Gastrocnemius medialis (tissue), 4 donors: ENCODE results near the gene ANKRD22. TPM values are rescaled to one million over a fixed set of nuclear protein-coding genes. Genes with fewer than 3 reads are reported as not detected.

Source experiments
- ATAC-seq, 2 donors: fragments of 150-250 bp; one replicate each; pipeline ENCODE4 v1.9.1; 2016
- DNase-seq, 2 donors: peaks; one replicate each; pipeline ENCODE4 v3.0.0-alpha.2; 2019
- H3K27ac ChIP-seq, 4 donors: fragments of 200-600 bp; sonication (generic); 1 replicate in 1 of 4; 2 replicates in 3 of 4; pipeline ENCODE4 v1.5.1; 2016 to 2018; ENCODE audit warnings: mild to moderate bottlenecking in 2 of 4, moderate library complexity in 1 of 4
- H3K27me3 ChIP-seq, 3 donors: fragments of 200-600 bp; sonication (generic) in 2 of 3; 1 replicate in 1 of 3; 2 replicates in 2 of 3; pipeline versions ENCODE4 v1.5.1 to v1.6.0; 2016 to 2019; ENCODE audit warnings: mild to moderate bottlenecking in 1 of 3, moderate library complexity in 1 of 3
- H3K36me3 ChIP-seq, 2 donors: fragments of 200-600 bp; sonication (generic) in 1 of 2; one replicate each; pipeline ENCODE4 v1.5.1; 2017 to 2018
- H3K4me1 ChIP-seq, 2 donors: fragments of 200-600 bp; sonication (generic) in 1 of 2; one replicate each; pipeline ENCODE4 v1.5.1; 2016 to 2017; ENCODE audit warnings: mild to moderate bottlenecking in 2 of 2
- H3K4me3 ChIP-seq, 4 donors: fragments of 200-600 bp; sonication (generic) in 3 of 4; 1 replicate in 1 of 4; 2 replicates in 3 of 4; pipeline ENCODE4 v1.5.1; 2016 to 2019; ENCODE audit warnings: mild to moderate bottlenecking in 2 of 4
- H3K9me3 ChIP-seq, 3 donors: fragments of 200-600 bp; sonication (generic) in 2 of 3; 1 replicate in 1 of 3; 2 replicates in 2 of 3; pipeline ENCODE4 v1.5.1; 2016 to 2019
- CTCF ChIP-seq, 5 experiments: fragments of 450-650 bp in 3 of 5; fragments of 200-600 bp in 2 of 5; sonication (generic) in 2 of 5; IDR thresholded peaks in 4 of 5; conservative IDR thresholded peaks in 1 of 5; 1 replicate in 4 of 5; 2 replicates in 1 of 5; pipeline ENCODE4 v1.5.1; 2016 to 2019; ENCODE audit warnings: antibody characterized with exemption in 5 of 5, mild to moderate bottlenecking in 3 of 5, moderate library complexity in 3 of 5
- POLR2A ChIP-seq, 2 donors: fragments of 450-650 bp; IDR thresholded peaks; one replicate each; pipeline ENCODE4 v1.6.1; 2017; ENCODE audit warnings: antibody characterized with exemption in 2 of 2, mild to moderate bottlenecking in 2 of 2, moderate library complexity in 2 of 2
- in situ Hi-C, 4 donors: fragments of 200-750 bp; cut with MboI; loops; one replicate each; pipeline versions ENCODE4 v1.15.0 to v1.8.0; 2017; ENCODE audit warnings: low sequenced_read_pairs in 4 of 4
- intact Hi-C: fragments of 100-400 bp; cut with DNase I; formaldehyde crosslinking; loops from one replicate; pipeline ENCODE4 v1.15.1; 2023; ENCODE audit warnings: low total_unique reads
- total RNA-seq, 4 donors: library from RNA; depleted of rRNA; stranded (reverse); fragments of >200 nt; gene quantifications; one replicate each; pipeline versions ENCODE4 v1.1.0 to v1.2.3, GENCODE V29; 2016

Gene ANKRD22
- total RNA-seq, 4 donors from 2014 or later = not detected

- Histone ChIP-seq H3K4me1 (no peaks in the 10 kb centered on the region), H3K9me3 (no peaks in the 10 kb centered on the region), H3K27ac (no peak overlapping the region), H3K4me3 (no peak overlapping the region), H3K27me3 (no peaks in the 10 kb centered on the region), H3K36me3 (no peaks in the 10 kb centered on the region)
- in situ Hi-C loops (loop anchor here in 2 of 4 donors (25.0 kb wide), 1 partner anchor 385 kb away; the partner anchor contains the start of gene CH25H (in 2 of the 2)), intact Hi-C loops (no loop called here)
- TF ChIP-seq POLR2A (IDR thresholded peaks at IDR 0.05) (no peak), CTCF (IDR thresholded peaks at IDR 0.05 in 4 of 5, conservative IDR thresholded peaks at IDR 0.05 in 1 of 5) (no peak)
- ATAC-seq = no peak
- no peak for DNase-seq
These were observed 24.0 kb downstream of the ANKRD22 start for GRCh38 chr10:88827671-88828070.

- no peaks in the 10 kb centered on the region for H3K4me1 ChIP-seq
- ATAC-seq (no peak), DNase-seq (no peak)
- H3K4me3 ChIP-seq = no peak overlapping the region
- H3K36me3 ChIP-seq = no peaks in the 10 kb centered on the region
- TF ChIP-seq CTCF (IDR thresholded peaks at IDR 0.05 in 4 of 5, conservative IDR thresholded peaks at IDR 0.05 in 1 of 5) = no peak
- no peak for TF ChIP-seq POLR2A (IDR thresholded peaks at IDR 0.05)
- H3K27me3 ChIP-seq = no peaks in the 10 kb centered on the region
- no peaks in the 10 kb centered on the region for H3K9me3 ChIP-seq
- intact Hi-C loops = no loop called here
- in situ Hi-C loops = loop anchor here in 2 of 4 donors (25.0 kb wide), 1 partner anchor 386 kb away; the partner anchor contains the start of gene CH25H (in 2 of the 2)
- H3K27ac ChIP-seq = no peak overlapping the region
These were observed 25.3 kb downstream of the ANKRD22 start for GRCh38 chr10:88826388-88826787.

GRCh38 chr10:88820748-88821401, 30.8 kb downstream of the ANKRD22 start:
- no peaks in the 10 kb centered on the region for H3K9me3 ChIP-seq
- TF ChIP-seq POLR2A (IDR thresholded peaks at IDR 0.05) (no peak), CTCF (IDR thresholded peaks at IDR 0.05 in 4 of 5, conservative IDR thresholded peaks at IDR 0.05 in 1 of 5) (no peak)
- no peak overlapping the region for H3K27ac ChIP-seq
- in situ Hi-C loops (loop anchor here in 1 of 4 donors (25.0 kb wide), 1 partner anchor 234 kb away; the partner anchor contains the start of genes LIPJ and RNLS), intact Hi-C loops (no loop called here)
- DNase-seq (no peak), ATAC-seq (no peak)
- no peaks in the 10 kb centered on the region for H3K4me1 ChIP-seq
- no peaks in the 10 kb centered on the region for H3K36me3 ChIP-seq
- H3K4me3 ChIP-seq = no peak overlapping the region
- H3K27me3 ChIP-seq = no peaks in the 10 kb centered on the region

- ATAC-seq (no peak), DNase-seq (no peak)
- Histone ChIP-seq H3K27me3 (no peaks in the 10 kb centered on the region), H3K36me3 (no peaks in the 10 kb centered on the region), H3K27ac (no peak overlapping the region), H3K4me3 (no peak overlapping the region), H3K9me3 (no peaks in the 10 kb centered on the region), H3K4me1 (no peaks in the 10 kb centered on the region)
- TF ChIP-seq CTCF (IDR thresholded peaks at IDR 0.05 in 4 of 5, conservative IDR thresholded peaks at IDR 0.05 in 1 of 5) (no peak), POLR2A (IDR thresholded peaks at IDR 0.05) (no peak)
- intact Hi-C loops (no loop called here), in situ Hi-C loops (loop anchor here in 1 of 4 donors (25.0 kb wide), 1 partner anchor 232 kb away; the partner anchor contains the start of genes LIPJ and RNLS)
These were observed 32.4 kb downstream of the ANKRD22 start for GRCh38 chr10:88819290-88819689.
